ENCODE results near the gene NFASC.
A peak's percentile ranks its signal among the peaks of the same experiment; 100 is the strongest.

NFASC gene

GRCh38 chr1:204930155-204930523 lies 59.5 kb downstream of the NFASC start:
- DNase-seq, result no peak

- DNase-seq, result no peak
These were observed 60.7 kb downstream of the NFASC start for GRCh38 chr1:204931313-204931712.

GRCh38 chr1:204931768-204932572 lies 61.3 kb downstream of the NFASC start:
- DNase-seq, result no peak

GRCh38 chr1:204932573-204932909 lies 61.9 kb downstream of the NFASC start:
- DNase-seq, result no peak

GRCh38 chr1:204935155-204935554 lies 64.5 kb downstream of the NFASC start:
- DNase-seq, result no peak

- DNase-seq, result no peak
These were observed 66.1 kb downstream of the NFASC start for GRCh38 chr1:204936765-204937164.

GRCh38 chr1:204937901-204938300 lies 67.2 kb downstream of the NFASC start:
- DNase-seq, result no peak

GRCh38 chr1:204940591-204940990 lies 69.9 kb downstream of the NFASC start:
- no peak for DNase-seq

GRCh38 chr1:204941421-204942338 lies 71.0 kb downstream of the NFASC start:
- DNase-seq, result peak; percentile 80

GRCh38 chr1:204943495-204943894 lies 72.8 kb downstream of the NFASC start:
- DNase-seq, result no peak

- no peak for DNase-seq
These were observed 74.0 kb downstream of the NFASC start for GRCh38 chr1:204944662-204945061.

- no peak for DNase-seq
These were observed 74.9 kb downstream of the NFASC start for GRCh38 chr1:204945565-204945977.

- DNase-seq, result no peak
These were observed 76.0 kb downstream of the NFASC start for GRCh38 chr1:204946640-204947039.

GRCh38 chr1:204947338-204947737 lies 76.7 kb downstream of the NFASC start:
- DNase-seq, result no peak

GRCh38 chr1:204947747-204948146 lies 77.1 kb downstream of the NFASC start:
- no peak for DNase-seq

GRCh38 chr1:204950353-204951001 lies 79.8 kb downstream of the NFASC start:
- DNase-seq, result no peak

GRCh38 chr1:204958317-204959307 lies 88.0 kb downstream of the NFASC start:
- no peak for DNase-seq

- DNase-seq, result no peak
These were observed 88.7 kb downstream of the NFASC start for GRCh38 chr1:204959374-204959773.

GRCh38 chr1:204959836-204960235 lies 89.2 kb downstream of the NFASC start:
- DNase-seq, result no peak

GRCh38 chr1:204960306-204961125 lies 89.9 kb downstream of the NFASC start:
- no peak for DNase-seq

- no peak for DNase-seq
These were observed 91.2 kb downstream of the NFASC start for GRCh38 chr1:204961765-204962419.

Data from NCI-H1092 treated with DMSO at 0.1 percent for 48 hours (cell line).